ENCODE measurements around the gene PFDN2. TPM values are rescaled to one million over a fixed set of nuclear protein-coding genes. Genes with fewer than 3 reads are reported as not detected.

The PFDN2 gene
- total and polyA plus RNA-seq, 2 experiments from 2014 or later, result 35.9 to 121 TPM

GRCh38 chr1:161164901-161165610 lies 47.2 kb upstream of the PFDN2 start:
- Histone ChIP-seq H3F3A (ENCODE audit: insufficient read depth) (peaks cover 20% of the 10 kb centered on the region), H3K9me2 (ENCODE audit: insufficient read depth) (no peaks in the 10 kb centered on the region), H3K9ac (peak overlapping the region; percentile 96), H3K4me1 (ENCODE audit: insufficient read depth) (peaks cover 9% of the 10 kb centered on the region), H4K20me1 (ENCODE audit: insufficient read depth) (no peaks in the 10 kb centered on the region), H3K4me2 (ENCODE audit: unreplicated experiment) (peak overlapping the region; percentile 85), H3K4me3 (peak overlapping the region; percentile 79), H2AFZ (no peak overlapping the region), H3K36me3 (ENCODE audit: low read depth) (no peaks in the 10 kb centered on the region), H3K9me3 (ENCODE audit: low read depth) (no peaks in the 10 kb centered on the region), H3K27me3 (replicated peaks; ENCODE audit: insufficient read depth) (no peaks in the 10 kb centered on the region), H3K79me2 (ENCODE audit: insufficient read depth) (peaks cover 9% of the 10 kb centered on the region), H3K27ac (peak overlapping the region; percentile 99)
- DNase-seq, result no peak
- in situ Hi-C loops (cut with MboI), result no loop called here
- TF ChIP-seq EZH2 (IDR thresholded peaks at IDR 0.05; ENCODE audit: insufficient read depth, poor library complexity, severe bottlenecking) (no peak), EZH2phosphoT487 (IDR thresholded peaks at IDR 0.05; ENCODE audit: insufficient read depth, low read depth) (no peak)
- WGBS, 2 experiments (ENCODE audit: low coverage in 1 of 2, low lambda C conversion rate in 2 of 2, missing lambda C conversion rate in 2 of 2), result 58 to 59% methylated on average over 14 of the region's 14 CpGs

GRCh38 chr1:161163793-161164192 lies 46.0 kb upstream of the PFDN2 start:
- in situ Hi-C loops (cut with MboI), result no loop called here

GRCh38 chr1:161162806-161163205 lies 45.0 kb upstream of the PFDN2 start:
- TF ChIP-seq EZH2phosphoT487 (IDR thresholded peaks at IDR 0.05; ENCODE audit: insufficient read depth, low read depth) (no peak), EZH2 (IDR thresholded peaks at IDR 0.05; ENCODE audit: insufficient read depth, poor library complexity, severe bottlenecking) (no peak)
- no peaks in the 10 kb centered on the region for H3K9me3 ChIP-seq (ENCODE audit: low read depth)
- no peaks in the 10 kb centered on the region; the same call in 1 of the 2 replicates for H3K36me3 ChIP-seq (ENCODE audit: low read depth)
- H3F3A ChIP-seq (ENCODE audit: insufficient read depth), result peaks cover 31% of the 10 kb centered on the region
- H3K27ac ChIP-seq, result no peak overlapping the region
- H3K4me3 ChIP-seq, result no peak overlapping the region
- peaks cover 15% of the 10 kb centered on the region for H3K79me2 ChIP-seq (ENCODE audit: insufficient read depth)
- no peaks in the 10 kb centered on the region for H3K9me2 ChIP-seq (ENCODE audit: insufficient read depth)
- DNase-seq, result no peak
- H4K20me1 ChIP-seq (ENCODE audit: insufficient read depth), result no peaks in the 10 kb centered on the region
- H3K4me2 ChIP-seq (ENCODE audit: unreplicated experiment), result no peak overlapping the region
- no peaks in the 10 kb centered on the region for H3K27me3 ChIP-seq (replicated peaks; ENCODE audit: insufficient read depth)
- WGBS, 2 experiments (ENCODE audit: low coverage in 1 of 2, low lambda C conversion rate in 2 of 2, missing lambda C conversion rate in 2 of 2), result 89 to 91% methylated on average over 10 of the region's 10 CpGs
- H3K4me1 ChIP-seq (ENCODE audit: insufficient read depth), result peaks cover 9% of the 10 kb centered on the region
- H2AFZ ChIP-seq, result no peak overlapping the region
- H3K9ac ChIP-seq, result 0 out of 2 replicates have a peak overlapping the region, but pooled peaks have one; percentile 16
- in situ Hi-C loops (cut with MboI), result no loop called here

More at GRCh38 chr1:161163793-161164192, 46.0 kb upstream of the PFDN2 start:
- Histone ChIP-seq H3K79me2 (ENCODE audit: insufficient read depth) (peaks cover 15% of the 10 kb centered on the region), H3K36me3 (ENCODE audit: low read depth) (no peaks in the 10 kb centered on the region), H2AFZ (no peak overlapping the region), H3K27me3 (replicated peaks; ENCODE audit: insufficient read depth) (no peaks in the 10 kb centered on the region), H3K27ac (no peak overlapping the region), H3F3A (ENCODE audit: insufficient read depth) (peaks cover 21% of the 10 kb centered on the region), H3K4me3 (no peak overlapping the region), H4K20me1 (ENCODE audit: insufficient read depth) (no peaks in the 10 kb centered on the region), H3K9me3 (ENCODE audit: low read depth) (no peaks in the 10 kb centered on the region), H3K9me2 (ENCODE audit: insufficient read depth) (no peaks in the 10 kb centered on the region), H3K4me1 (ENCODE audit: insufficient read depth) (peaks cover 9% of the 10 kb centered on the region), H3K9ac (no peak overlapping the region), H3K4me2 (ENCODE audit: unreplicated experiment) (no peak overlapping the region)
- WGBS, 2 experiments (ENCODE audit: low coverage in 1 of 2, low lambda C conversion rate in 2 of 2, missing lambda C conversion rate in 2 of 2), result 84 to 87% methylated on average over 5 of the region's 5 CpGs
- DNase-seq, result no peak
- no peak for TF ChIP-seq EZH2phosphoT487 (IDR thresholded peaks at IDR 0.05; ENCODE audit: insufficient read depth, low read depth)

GRCh38 chr1:161162052-161162451 lies 44.2 kb upstream of the PFDN2 start:
- Histone ChIP-seq H3F3A (ENCODE audit: insufficient read depth) (peaks cover 38% of the 10 kb centered on the region), H3K27me3 (replicated peaks; ENCODE audit: insufficient read depth) (no peaks in the 10 kb centered on the region), H3K4me1 (ENCODE audit: insufficient read depth) (peaks cover 9% of the 10 kb centered on the region), H4K20me1 (ENCODE audit: insufficient read depth) (no peaks in the 10 kb centered on the region), H3K79me2 (ENCODE audit: insufficient read depth) (peaks cover 15% of the 10 kb centered on the region), H3K9ac (no peak overlapping the region), H3K4me2 (ENCODE audit: unreplicated experiment) (no peak overlapping the region), H3K36me3 (ENCODE audit: low read depth) (no peaks in the 10 kb centered on the region; the same call in 1 of the 2 replicates), H3K4me3 (no peak overlapping the region), H2AFZ (no peak overlapping the region), H3K9me2 (ENCODE audit: insufficient read depth) (no peaks in the 10 kb centered on the region), H3K9me3 (ENCODE audit: low read depth) (no peaks in the 10 kb centered on the region), H3K27ac (no peak overlapping the region)
- in situ Hi-C loops (cut with MboI), result no loop called here
- no peak for DNase-seq
- 84 to 85% methylated on average over 7 of the region's 7 CpGs for WGBS, 2 experiments (ENCODE audit: low coverage in 1 of 2, low lambda C conversion rate in 2 of 2, missing lambda C conversion rate in 2 of 2)
- TF ChIP-seq EZH2phosphoT487 (IDR thresholded peaks at IDR 0.05; ENCODE audit: insufficient read depth, low read depth), result no peak
- no peak for TF ChIP-seq EZH2 (IDR thresholded peaks at IDR 0.05; ENCODE audit: insufficient read depth, poor library complexity, severe bottlenecking)
